ENCODE results near the gene SEC14L3. TPM values are rescaled to one million over a fixed set of nuclear protein-coding genes. Genes with fewer than 3 reads are reported as not detected.

Gene SEC14L3
- total RNA-seq, 8 experiments from 2014 or later, result 0.20 to 0.38 (median 0.35) TPM; not detected in 5

- H3K4me3 ChIP-seq, result peak overlapping the region; percentile 44 to 57 (median 54)
- ATAC-seq (replicated peaks in 6 of 8), result peak; percentile 53 to 94 (median 92)
- H3K27ac ChIP-seq, result peak overlapping the region; percentile 92 to 93
- in situ Hi-C loops (cut with MboI; ENCODE audit: low pct_unique_long_range_greater_than_20kb in 2 of 9, low sequenced_read_pairs in 9 of 9, unreplicated experiment in 9 of 9), result no loop called here
- H3K4me1 ChIP-seq (replicated peaks in 1 of 2), result peaks cover 11 to 13% of the 10 kb centered on the region in 2 donors
- 0% methylated on average over 1 to 4 of the region's 31 CpGs; no CpG with 5 or more reads in 5 of the 10 experiments for WGBS, 10 experiments
Measured at GRCh38 chr22:30423959-30424533, 47.8 kb downstream of the SEC14L3 start.

GRCh38 chr22:30423301-30423958 is 48.4 kb downstream of the SEC14L3 start:
- peak; percentile 7 to 55 (median 48) for ATAC-seq (replicated peaks in 6 of 8)
- H3K27ac ChIP-seq, result peak overlapping the region; percentile 92 to 93
- peak overlapping the region; percentile 44 to 57 (median 54) for H3K4me3 ChIP-seq
- H3K4me1 ChIP-seq (replicated peaks in 1 of 2), result peaks cover 11 to 13% of the 10 kb centered on the region in 2 donors
- WGBS, 10 experiments, result 0% methylated on average over 1 to 6 of the region's 45 CpGs; no CpG with 5 or more reads in 4 of the 10 experiments
- in situ Hi-C loops (cut with MboI; ENCODE audit: low pct_unique_long_range_greater_than_20kb in 2 of 9, low sequenced_read_pairs in 9 of 9, unreplicated experiment in 9 of 9), result no loop called here

GRCh38 chr22:30422481-30423300 is 49.1 kb downstream of the SEC14L3 start:
- Histone ChIP-seq H3K27ac (peak overlapping the region; percentile 92 to 93), H3K4me3 (peak overlapping the region; percentile 44 to 57 (median 54)), H3K4me1 (replicated peaks in 1 of 2) (peaks cover 11 to 13% of the 10 kb centered on the region in 2 donors)
- in situ Hi-C loops (cut with MboI; ENCODE audit: low pct_unique_long_range_greater_than_20kb in 2 of 9, low sequenced_read_pairs in 9 of 9, unreplicated experiment in 9 of 9), result no loop called here
- peak; percentile 5 to 37 (median 14) for ATAC-seq (replicated peaks in 6 of 8)
- WGBS, 10 experiments, result 0 to 80% (median 24%) methylated on average over 1 to 17 of the region's 18 CpGs; no CpG with 5 or more reads in 2 of the 10 experiments

- peak overlapping the region in 1 of 5 donors; percentile 56 for H3K4me3 ChIP-seq
- in situ Hi-C loops (cut with MboI; ENCODE audit: low pct_unique_long_range_greater_than_20kb in 2 of 9, low sequenced_read_pairs in 9 of 9, unreplicated experiment in 9 of 9), result no loop called here
- WGBS, 10 experiments, result 38 to 100% (median 71%) methylated on average over 1 to 6 of the region's 8 CpGs
- peaks cover 11 to 13% of the 10 kb centered on the region in 2 donors for H3K4me1 ChIP-seq (replicated peaks in 1 of 2)
- ATAC-seq (replicated peaks in 6 of 8), result no peak
- peak overlapping the region in 1 of 2 donors; percentile 0 for H3K27ac ChIP-seq
Measured at GRCh38 chr22:30421695-30422480, 49.9 kb downstream of the SEC14L3 start.

GRCh38 chr22:30420347-30421125 is 51.3 kb downstream of the SEC14L3 start:
- in situ Hi-C loops (cut with MboI; ENCODE audit: low pct_unique_long_range_greater_than_20kb in 2 of 9, low sequenced_read_pairs in 9 of 9, unreplicated experiment in 9 of 9), result no loop called here

GRCh38 chr22:30416837-30417236 is 55.0 kb downstream of the SEC14L3 start:
- H3K4me3 ChIP-seq, result no peak overlapping the region
- in situ Hi-C loops (cut with MboI; ENCODE audit: low pct_unique_long_range_greater_than_20kb in 2 of 9, low sequenced_read_pairs in 9 of 9, unreplicated experiment in 9 of 9), result no loop called here
- no peak overlapping the region for H3K27ac ChIP-seq
- no peak for ATAC-seq (replicated peaks in 6 of 8)
- peaks cover under 1 to 4% of the 10 kb centered on the region in 2 donors for H3K4me1 ChIP-seq (replicated peaks in 1 of 2)
- WGBS, 10 experiments, result 100% methylated on average over 1 of the region's 1 CpG; no CpG with 5 or more reads in 2 of the 10 experiments

More at GRCh38 chr22:30420347-30421125, 51.3 kb downstream of the SEC14L3 start:
- Histone ChIP-seq H3K4me3 (no peak overlapping the region), H3K4me1 (replicated peaks in 1 of 2) (peaks cover 11% of the 10 kb centered on the region in 2 donors), H3K27ac (no peak overlapping the region)
- WGBS, 10 experiments, result 10 to 90% (median 77%) methylated on average over 2 to 6 of the region's 6 CpGs; no CpG with 5 or more reads in 1 of the 10 experiments
- ATAC-seq (replicated peaks in 6 of 8), result peak in 1 of 8 experiments; percentile 3

GRCh38 chr22:30416403-30416802 is 55.4 kb downstream of the SEC14L3 start:
- Histone ChIP-seq H3K4me1 (replicated peaks in 1 of 2) (no peaks in the 10 kb centered on the region), H3K27ac (no peak overlapping the region), H3K4me3 (no peak overlapping the region)
- no peak for ATAC-seq (replicated peaks in 6 of 8)
- in situ Hi-C loops (cut with MboI; ENCODE audit: low pct_unique_long_range_greater_than_20kb in 2 of 9, low sequenced_read_pairs in 9 of 9, unreplicated experiment in 9 of 9), result no loop called here
- WGBS, 10 experiments, result 60 to 80% methylated on average over 1 to 2 of the region's 2 CpGs; no CpG with 5 or more reads in 8 of the 10 experiments

GRCh38 chr22:30414525-30415047 is 57.2 kb downstream of the SEC14L3 start:
- Histone ChIP-seq H3K4me1 (replicated peaks in 1 of 2) (no peaks in the 10 kb centered on the region), H3K27ac (no peak overlapping the region), H3K4me3 (no peak overlapping the region)
- peak in 1 of 8 experiments; percentile 35 for ATAC-seq (replicated peaks in 6 of 8)
- in situ Hi-C loops (cut with MboI; ENCODE audit: low pct_unique_long_range_greater_than_20kb in 2 of 9, low sequenced_read_pairs in 9 of 9, unreplicated experiment in 9 of 9), result no loop called here
- 22 to 100% (median 90%) methylated on average over 1 to 4 of the region's 4 CpGs; no CpG with 5 or more reads in 4 of the 10 experiments for WGBS, 10 experiments

GRCh38 chr22:30413745-30414524 is 57.9 kb downstream of the SEC14L3 start:
- no peak overlapping the region for H3K4me3 ChIP-seq
- H3K27ac ChIP-seq, result no peak overlapping the region
- WGBS, 10 experiments, result 7 to 100% (median 91%) methylated on average over 1 to 3 of the region's 5 CpGs; no CpG with 5 or more reads in 3 of the 10 experiments
- peak in 2 of 8 experiments; percentile 24 to 34 for ATAC-seq (replicated peaks in 6 of 8)
- in situ Hi-C loops (cut with MboI; ENCODE audit: low pct_unique_long_range_greater_than_20kb in 2 of 9, low sequenced_read_pairs in 9 of 9, unreplicated experiment in 9 of 9), result no loop called here
- no peaks in the 10 kb centered on the region for H3K4me1 ChIP-seq (replicated peaks in 1 of 2)

GRCh38 chr22:30413001-30413400 is 58.8 kb downstream of the SEC14L3 start:
- ATAC-seq (replicated peaks in 6 of 8), result no peak
- WGBS, 10 experiments, result 47 to 100% (median 87%) methylated on average over 1 to 4 of the region's 4 CpGs
- Histone ChIP-seq H3K4me1 (replicated peaks in 1 of 2) (no peaks in the 10 kb centered on the region), H3K4me3 (no peak overlapping the region), H3K27ac (no peak overlapping the region)
- in situ Hi-C loops (cut with MboI; ENCODE audit: low pct_unique_long_range_greater_than_20kb in 2 of 9, low sequenced_read_pairs in 9 of 9, unreplicated experiment in 9 of 9), result no loop called here

- no peaks in the 10 kb centered on the region for H3K4me1 ChIP-seq (replicated peaks in 1 of 2)
- H3K4me3 ChIP-seq, result no peak overlapping the region
- no peak for ATAC-seq (replicated peaks in 6 of 8)
- no peak overlapping the region for H3K27ac ChIP-seq
- in situ Hi-C loops (cut with MboI; ENCODE audit: low pct_unique_long_range_greater_than_20kb in 2 of 9, low sequenced_read_pairs in 9 of 9, unreplicated experiment in 9 of 9), result no loop called here
- 50 to 100% (median 87%) methylated on average over 1 to 3 of the region's 3 CpGs; no CpG with 5 or more reads in 4 of the 10 experiments for WGBS, 10 experiments
Measured at GRCh38 chr22:30411780-30412179, 60.0 kb downstream of the SEC14L3 start.

Measured in motor neuron (in vitro differentiated cells).